OCI-LY1 (cell line): ENCODE data around the gene ADPRM.

ENCODE experiments used
- H2AFZ ChIP-seq: fragments of 200-600 bp; sonication (generic), shearing (Covaris generic); 2 replicates; pipeline ENCODE4 v1.6.0; 2014; ENCODE audit warnings: antibody characterized with exemption, mild to moderate bottlenecking, low read length
- H3F3A ChIP-seq: fragments of 200-600 bp; sonication (generic), shearing (Covaris generic); 2 replicates; pipeline ENCODE4 v1.6.0; 2014; ENCODE audit warnings: mild to moderate bottlenecking, antibody characterized with exemption, low read length, moderate library complexity; ENCODE audit not compliant: insufficient read depth
- H3K27ac ChIP-seq: fragments of 200-600 bp; sonication (generic); 2 replicates; pipeline ENCODE4 v1.5.1; 2014; ENCODE audit warnings: low read length, mixed run types, mild to moderate bottlenecking, low read depth; ENCODE audit not compliant: poor library complexity, severe bottlenecking
- H3K27me3 ChIP-seq: fragments of 200-600 bp; sonication (generic); 2 replicates; pipeline ENCODE4 v1.6.0; 2014; ENCODE audit warnings: antibody characterized with exemption, mild to moderate bottlenecking, low read length, moderate library complexity; ENCODE audit not compliant: insufficient read depth
- H3K36me3 ChIP-seq: fragments of 200-600 bp; sonication (generic); 2 replicates; pipeline ENCODE4 v1.6.1; 2014; ENCODE audit warnings: mild to moderate bottlenecking, antibody characterized with exemption, low read length, moderate library complexity, mixed read lengths; ENCODE audit not compliant: insufficient read depth
- H3K4me1 ChIP-seq: fragments of 200-600 bp; sonication (generic); 2 replicates; pipeline ENCODE4 v1.5.1; 2014; ENCODE audit warnings: mild to moderate bottlenecking, low read length, moderate library complexity; ENCODE audit not compliant: insufficient read depth, severe bottlenecking
- H3K4me2 ChIP-seq: fragments of 200-600 bp; sonication (generic), shearing (Covaris generic); 2 replicates; pipeline ENCODE4 v1.6.1; 2014; ENCODE audit warnings: low read length
- H3K4me3 ChIP-seq: fragments of 200-600 bp; sonication (generic); 2 replicates; pipeline ENCODE4 v1.5.1; 2014; ENCODE audit warnings: low read length, low read depth, mild to moderate bottlenecking, mixed read lengths; ENCODE audit not compliant: poor library complexity, severe bottlenecking
- H3K79me2 ChIP-seq: fragments of 200-600 bp; shearing (Covaris generic); 2 replicates; pipeline ENCODE4 v1.6.1; 2016; ENCODE audit warnings: mixed run types, low read length, mixed read lengths; ENCODE audit not compliant: insufficient read depth
- H3K9ac ChIP-seq: fragments of 200-600 bp; sonication (generic), shearing (Covaris generic); 2 replicates; pipeline ENCODE4 v1.6.1; 2014; ENCODE audit warnings: mild to moderate bottlenecking, low read length, mixed read lengths
- H3K9me2 ChIP-seq: fragments of 200-600 bp; sonication (generic), shearing (Covaris generic); 2 replicates; pipeline ENCODE4 v1.6.1; 2014; ENCODE audit warnings: low read depth, mild to moderate bottlenecking, low read length, mixed read lengths
- H3K9me3 ChIP-seq: fragments of 200-600 bp; shearing (Covaris generic); 2 replicates; pipeline ENCODE4 v1.6.1; 2014; ENCODE audit warnings: low read length, mixed read lengths
- H4K20me1 ChIP-seq: fragments of 200-600 bp; sonication (generic), shearing (Covaris generic); 2 replicates; pipeline ENCODE4 v1.6.0; 2016; ENCODE audit warnings: mild to moderate bottlenecking, low read length; ENCODE audit not compliant: insufficient read depth
- EZH2 ChIP-seq: fragments of 200-600 bp; sonication (generic), shearing (Covaris generic); IDR thresholded peaks from 2 replicates; pipeline ENCODE4 v1.8.0; 2017; ENCODE audit warnings: borderline replicate concordance, mixed run types, mild to moderate bottlenecking, antibody characterized with exemption, low read length, moderate library complexity, mixed read lengths
- TF ChIP-seq, protein P1 (sequence below): fragments of 200-600 bp; sonication (generic), shearing (Covaris generic); IDR thresholded peaks from 2 replicates; pipeline ENCODE4 v1.5.1; 2017; ENCODE audit warnings: mild to moderate bottlenecking, antibody characterized with exemption, low read length, moderate library complexity, mixed read lengths

ADPRM gene

DNA sequence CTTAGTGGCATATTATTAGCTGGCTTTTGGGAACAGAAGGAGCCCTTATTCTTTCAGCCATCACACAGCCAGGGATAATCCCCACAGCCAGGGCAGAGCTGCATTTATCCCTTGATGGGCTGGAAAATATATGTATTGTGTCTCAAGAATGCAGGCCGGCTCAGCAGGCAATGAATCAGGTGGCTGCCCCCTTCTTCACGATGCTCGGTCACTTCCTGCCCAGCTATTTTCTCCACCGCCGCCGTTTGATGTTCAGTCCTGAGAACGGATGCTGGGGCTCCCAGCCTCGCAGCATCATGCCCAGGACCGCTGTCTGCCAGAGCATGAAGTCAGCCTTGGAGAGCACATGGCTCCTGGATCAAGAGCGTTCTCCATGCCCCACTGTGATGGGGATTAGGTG is 36.0 kb upstream of the ADPRM start:
- no peaks in the 10 kb centered on the region for H3K9me2 ChIP-seq
- TF ChIP-seq, protein P1, sequence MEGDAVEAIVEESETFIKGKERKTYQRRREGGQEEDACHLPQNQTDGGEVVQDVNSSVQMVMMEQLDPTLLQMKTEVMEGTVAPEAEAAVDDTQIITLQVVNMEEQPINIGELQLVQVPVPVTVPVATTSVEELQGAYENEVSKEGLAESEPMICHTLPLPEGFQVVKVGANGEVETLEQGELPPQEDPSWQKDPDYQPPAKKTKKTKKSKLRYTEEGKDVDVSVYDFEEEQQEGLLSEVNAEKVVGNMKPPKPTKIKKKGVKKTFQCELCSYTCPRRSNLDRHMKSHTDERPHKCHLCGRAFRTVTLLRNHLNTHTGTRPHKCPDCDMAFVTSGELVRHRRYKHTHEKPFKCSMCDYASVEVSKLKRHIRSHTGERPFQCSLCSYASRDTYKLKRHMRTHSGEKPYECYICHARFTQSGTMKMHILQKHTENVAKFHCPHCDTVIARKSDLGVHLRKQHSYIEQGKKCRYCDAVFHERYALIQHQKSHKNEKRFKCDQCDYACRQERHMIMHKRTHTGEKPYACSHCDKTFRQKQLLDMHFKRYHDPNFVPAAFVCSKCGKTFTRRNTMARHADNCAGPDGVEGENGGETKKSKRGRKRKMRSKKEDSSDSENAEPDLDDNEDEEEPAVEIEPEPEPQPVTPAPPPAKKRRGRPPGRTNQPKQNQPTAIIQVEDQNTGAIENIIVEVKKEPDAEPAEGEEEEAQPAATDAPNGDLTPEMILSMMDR, result no peak
- no peak for TF ChIP-seq EZH2
- H3K36me3 ChIP-seq, result no peaks in the 10 kb centered on the region
- H3K4me3 ChIP-seq, result no peak overlapping the region
- H3K27me3 ChIP-seq, result no peaks in the 10 kb centered on the region
- no peaks in the 10 kb centered on the region for H3F3A ChIP-seq
- no peak overlapping the region for H3K9ac ChIP-seq
- no peaks in the 10 kb centered on the region for H3K79me2 ChIP-seq
- H2AFZ ChIP-seq, result no peak overlapping the region
- no peaks in the 10 kb centered on the region for H4K20me1 ChIP-seq
- no peaks in the 10 kb centered on the region for H3K9me3 ChIP-seq
- H3K4me2 ChIP-seq, result no peak overlapping the region
- no peaks in the 10 kb centered on the region for H3K4me1 ChIP-seq
- no peak overlapping the region for H3K27ac ChIP-seq

DNA sequence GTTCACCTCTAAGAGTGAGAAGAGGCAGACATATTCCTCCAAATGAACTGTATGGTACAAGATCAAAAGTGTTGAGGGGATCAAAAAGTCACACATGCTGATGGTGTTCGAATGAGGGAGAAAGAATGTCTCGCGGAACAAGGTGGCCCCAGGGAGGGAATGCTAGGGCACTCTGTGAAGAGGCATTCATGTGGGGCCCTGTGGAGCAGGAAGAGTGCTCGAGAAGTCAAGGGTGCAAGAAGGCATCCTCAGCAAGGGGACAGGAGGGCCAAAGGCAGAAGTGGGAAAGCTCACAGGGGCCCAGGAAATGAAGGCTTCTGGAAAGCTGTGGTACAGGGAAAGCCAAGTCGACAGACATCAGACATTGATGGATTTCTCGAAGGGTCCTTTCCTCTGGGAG is 34.2 kb upstream of the ADPRM start:
- Histone ChIP-seq H3K9me2 (no peaks in the 10 kb centered on the region), H3K4me2 (no peak overlapping the region), H3K36me3 (no peaks in the 10 kb centered on the region), H3K9me3 (no peaks in the 10 kb centered on the region), H3K79me2 (no peaks in the 10 kb centered on the region), H3F3A (no peaks in the 10 kb centered on the region), H3K27me3 (no peaks in the 10 kb centered on the region), H3K4me3 (no peak overlapping the region), H3K27ac (no peak overlapping the region), H3K4me1 (no peaks in the 10 kb centered on the region), H3K9ac (no peak overlapping the region), H4K20me1 (no peaks in the 10 kb centered on the region), H2AFZ (no peak overlapping the region)
- no peak for TF ChIP-seq EZH2
- TF ChIP-seq, protein P1, result no peak

DNA sequence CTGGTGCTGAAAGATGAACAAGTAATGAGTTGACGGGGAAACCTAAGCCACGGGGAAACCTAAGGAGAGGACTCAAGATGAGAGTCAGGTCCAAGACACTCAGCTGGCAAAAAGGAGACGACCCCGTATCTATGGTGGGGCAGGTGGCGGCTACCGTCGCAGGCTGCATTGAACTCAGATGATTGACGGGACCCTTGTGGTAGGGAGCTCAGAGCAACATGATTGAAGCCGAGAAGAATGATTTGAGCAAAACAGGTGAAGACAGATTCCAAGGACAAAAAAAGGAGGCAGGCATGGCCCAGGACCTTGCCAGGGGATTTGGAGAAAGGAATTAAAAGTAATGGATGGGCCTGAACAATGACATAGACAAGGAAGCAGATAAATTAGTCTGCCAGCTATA is 32.8 kb upstream of the ADPRM start:
- Histone ChIP-seq H3K27me3 (no peaks in the 10 kb centered on the region), H3K9me2 (no peaks in the 10 kb centered on the region), H3K36me3 (no peaks in the 10 kb centered on the region), H3F3A (no peaks in the 10 kb centered on the region), H2AFZ (no peak overlapping the region), H3K4me3 (no peak overlapping the region), H4K20me1 (no peaks in the 10 kb centered on the region), H3K9ac (no peak overlapping the region), H3K4me1 (no peaks in the 10 kb centered on the region), H3K9me3 (no peaks in the 10 kb centered on the region), H3K4me2 (no peak overlapping the region), H3K79me2 (no peaks in the 10 kb centered on the region), H3K27ac (no peak overlapping the region)
- TF ChIP-seq, protein P1, result no peak
- TF ChIP-seq EZH2, result no peak
